NOMO-1 (cell line): ENCODE data around the gene PTPRZ1.

ENCODE experiments used
- DNase-seq, 2 experiments: peaks; one replicate each; lab custom pipeline; 2025; ENCODE audit not compliant: unreplicated experiment in 2 of 2; lab: John Stamatoyannopoulos, UW

The PTPRZ1 gene

GRCh38 chr7:122100021-122100420 is 227.1 kb downstream of the PTPRZ1 start:
- no peak for DNase-seq

GRCh38 chr7:122103064-122103463 is 230.1 kb downstream of the PTPRZ1 start:
- DNase-seq: no peak
